ENCODE results near the gene MYLK. TPM values are rescaled to one million over a fixed set of nuclear protein-coding genes. Genes with fewer than 3 reads are reported as not detected.

Gene MYLK
- total RNA-seq, 1 donor from 2014 or later: 24.3 TPM

GRCh38 chr3:123689831-123690230 lies 194.3 kb downstream of the MYLK start:
- Mint-ChIP-seq H3K27me3 (ENCODE audit: unreplicated experiment) (no peaks in the 10 kb centered on the region), H3K27ac (ENCODE audit: unreplicated experiment) (no peak overlapping the region), H3K4me1 (ENCODE audit: unreplicated experiment) (peaks cover 81% of the 10 kb centered on the region), H3K9me3 (ENCODE audit: unreplicated experiment) (no peaks in the 10 kb centered on the region), H3K4me3 (ENCODE audit: unreplicated experiment) (no peak overlapping the region), H3K36me3 (ENCODE audit: unreplicated experiment) (peaks cover 3% of the 10 kb centered on the region)
- DNase-seq (ENCODE audit: extremely low spot score, unreplicated experiment): no peak
- TF ChIP-seq CTCF (IDR thresholded peaks at IDR 0.05): no peak

- H3K9me3 Mint-ChIP-seq (ENCODE audit: unreplicated experiment): no peaks in the 10 kb centered on the region
These were observed 195.8 kb downstream of the MYLK start for GRCh38 chr3:123688241-123688747.

GRCh38 chr3:123687286-123687685 lies 196.8 kb downstream of the MYLK start:
- TF ChIP-seq CTCF (IDR thresholded peaks at IDR 0.05): no peak
- H3K9me3 Mint-ChIP-seq (ENCODE audit: unreplicated experiment): no peaks in the 10 kb centered on the region
- peaks cover 3% of the 10 kb centered on the region for H3K36me3 Mint-ChIP-seq (ENCODE audit: unreplicated experiment)
- no peak overlapping the region for H3K4me3 Mint-ChIP-seq (ENCODE audit: unreplicated experiment)
- DNase-seq (ENCODE audit: extremely low spot score, unreplicated experiment): no peak
- peaks cover 78% of the 10 kb centered on the region for H3K4me1 Mint-ChIP-seq (ENCODE audit: unreplicated experiment)
- H3K27ac Mint-ChIP-seq (ENCODE audit: unreplicated experiment): peak overlapping the region; percentile 85
- H3K27me3 Mint-ChIP-seq (ENCODE audit: unreplicated experiment): no peaks in the 10 kb centered on the region

More at GRCh38 chr3:123688241-123688747, 195.8 kb downstream of the MYLK start:
- Mint-ChIP-seq H3K36me3 (ENCODE audit: unreplicated experiment) (peaks cover 3% of the 10 kb centered on the region), H3K4me3 (ENCODE audit: unreplicated experiment) (no peak overlapping the region), H3K4me1 (ENCODE audit: unreplicated experiment) (peaks cover 81% of the 10 kb centered on the region), H3K27ac (ENCODE audit: unreplicated experiment) (peak overlapping the region; percentile 85), H3K27me3 (ENCODE audit: unreplicated experiment) (no peaks in the 10 kb centered on the region)
- TF ChIP-seq CTCF (IDR thresholded peaks at IDR 0.05): no peak
- no peak for DNase-seq (ENCODE audit: extremely low spot score, unreplicated experiment)

GRCh38 chr3:123686251-123686650 lies 197.9 kb downstream of the MYLK start:
- TF ChIP-seq CTCF (IDR thresholded peaks at IDR 0.05): no peak
- Mint-ChIP-seq H3K27me3 (ENCODE audit: unreplicated experiment) (no peaks in the 10 kb centered on the region), H3K27ac (ENCODE audit: unreplicated experiment) (peak overlapping the region; percentile 84), H3K9me3 (ENCODE audit: unreplicated experiment) (no peaks in the 10 kb centered on the region), H3K36me3 (ENCODE audit: unreplicated experiment) (peaks cover under 1% of the 10 kb centered on the region), H3K4me3 (ENCODE audit: unreplicated experiment) (peak overlapping the region; percentile 23), H3K4me1 (ENCODE audit: unreplicated experiment) (peaks cover 78% of the 10 kb centered on the region)
- DNase-seq (ENCODE audit: extremely low spot score, unreplicated experiment): no peak

GRCh38 chr3:123685780-123686179 lies 198.4 kb downstream of the MYLK start:
- no peak for TF ChIP-seq CTCF (IDR thresholded peaks at IDR 0.05)
- H3K27me3 Mint-ChIP-seq (ENCODE audit: unreplicated experiment): no peaks in the 10 kb centered on the region
- H3K9me3 Mint-ChIP-seq (ENCODE audit: unreplicated experiment): no peaks in the 10 kb centered on the region
- peak overlapping the region; percentile 84 for H3K27ac Mint-ChIP-seq (ENCODE audit: unreplicated experiment)
- DNase-seq (ENCODE audit: extremely low spot score, unreplicated experiment): no peak
- H3K4me3 Mint-ChIP-seq (ENCODE audit: unreplicated experiment): no peak overlapping the region
- H3K4me1 Mint-ChIP-seq (ENCODE audit: unreplicated experiment): peaks cover 77% of the 10 kb centered on the region
- H3K36me3 Mint-ChIP-seq (ENCODE audit: unreplicated experiment): peaks cover 2% of the 10 kb centered on the region
